Memory B cell (primary cell): Measurements from ENCODE around the gene RAF1.
A peak's percentile ranks its signal among the peaks of the same experiment; 100 is the strongest.

Experiments
- ATAC-seq: fragments of 150-1000 bp; cut with Tn5 transposase; 2 replicates; pipeline ENCODE4 v1.10.0; 2021; ENCODE audit warnings: low read depth, mild to moderate bottlenecking, moderate library complexity
- DNase-seq, 2 donors: peaks; one replicate each; pipeline ENCODE4 v3.0.0; 2022; ENCODE audit warnings: low spot score in 2 of 2
- H3K27ac Mint-ChIP-seq: one replicate; pipeline ENCODE4 v1.8.0; 2022; ENCODE audit warnings: mild to moderate bottlenecking, moderate library complexity, mixed read lengths
- H3K27me3 Mint-ChIP-seq: one replicate; pipeline ENCODE4 v1.8.0; 2022; ENCODE audit warnings: mixed read lengths
- H3K36me3 Mint-ChIP-seq: one replicate; pipeline ENCODE4 v1.8.0; 2022; ENCODE audit warnings: mild to moderate bottlenecking, mixed read lengths
- H3K4me1 Mint-ChIP-seq: one replicate; pipeline ENCODE4 v1.8.0; 2022; ENCODE audit warnings: mixed read lengths
- H3K4me3 Mint-ChIP-seq: one replicate; pipeline ENCODE4 v1.8.0; 2022; ENCODE audit warnings: mild to moderate bottlenecking, moderate library complexity, mixed read lengths
- H3K9me3 Mint-ChIP-seq: one replicate; pipeline ENCODE4 v1.8.0; 2022; ENCODE audit warnings: mixed read lengths

Gene RAF1

DNA sequence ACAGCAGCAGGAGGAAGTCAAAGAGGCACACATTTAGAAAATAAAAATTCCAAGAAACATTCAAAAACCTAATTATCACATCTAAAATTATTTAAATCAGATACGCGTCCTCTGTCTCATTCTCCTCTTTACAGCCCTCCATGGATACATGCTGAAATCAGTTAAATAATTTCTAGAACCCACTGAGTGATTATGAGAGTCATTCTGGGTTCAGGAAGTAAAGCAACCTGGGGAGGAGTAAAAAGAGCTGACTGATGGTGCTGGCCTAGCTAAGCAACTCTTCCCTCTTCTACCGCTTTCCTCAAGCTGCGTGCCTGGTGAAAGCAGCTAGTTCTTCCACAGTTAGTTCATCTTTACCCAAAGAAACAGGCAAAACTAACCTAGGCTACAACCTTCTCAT, 48.7 kb downstream of the RAF1 start:
- Mint-ChIP-seq H3K27me3 (no peaks in the 10 kb centered on the region), H3K4me3 (no peak overlapping the region), H3K36me3 (peaks cover 16% of the 10 kb centered on the region), H3K4me1 (peaks cover 6% of the 10 kb centered on the region), H3K27ac (peak overlapping the region; percentile 82), H3K9me3 (no peaks in the 10 kb centered on the region)
- DNase-seq: no peak
- no peak for ATAC-seq

DNA sequence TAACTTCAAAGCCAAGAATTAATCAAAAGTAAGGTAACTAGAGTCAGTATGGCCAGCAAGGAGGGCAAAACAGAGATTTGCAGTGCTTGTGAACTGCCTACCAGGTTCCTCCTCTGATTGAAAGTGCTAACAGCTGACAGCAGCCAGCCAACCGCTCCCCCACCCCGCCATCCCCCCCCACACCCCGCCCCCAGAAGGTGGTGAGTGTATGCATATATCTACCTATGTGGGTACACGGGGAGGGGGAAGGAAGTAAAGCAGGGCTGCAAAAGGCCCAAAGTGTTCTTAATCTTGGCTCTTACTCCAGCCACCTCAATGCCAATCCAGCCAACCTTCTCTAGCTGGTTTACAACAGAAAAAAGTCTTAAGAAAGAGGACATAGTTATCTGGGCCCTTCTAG, 50.7 kb downstream of the RAF1 start:
- Mint-ChIP-seq H3K4me3 (no peak overlapping the region), H3K4me1 (peaks cover 6% of the 10 kb centered on the region), H3K27me3 (no peaks in the 10 kb centered on the region), H3K27ac (peak overlapping the region; percentile 71), H3K9me3 (no peaks in the 10 kb centered on the region), H3K36me3 (peaks cover 24% of the 10 kb centered on the region)
- ATAC-seq (no peak), DNase-seq (no peak)

DNA sequence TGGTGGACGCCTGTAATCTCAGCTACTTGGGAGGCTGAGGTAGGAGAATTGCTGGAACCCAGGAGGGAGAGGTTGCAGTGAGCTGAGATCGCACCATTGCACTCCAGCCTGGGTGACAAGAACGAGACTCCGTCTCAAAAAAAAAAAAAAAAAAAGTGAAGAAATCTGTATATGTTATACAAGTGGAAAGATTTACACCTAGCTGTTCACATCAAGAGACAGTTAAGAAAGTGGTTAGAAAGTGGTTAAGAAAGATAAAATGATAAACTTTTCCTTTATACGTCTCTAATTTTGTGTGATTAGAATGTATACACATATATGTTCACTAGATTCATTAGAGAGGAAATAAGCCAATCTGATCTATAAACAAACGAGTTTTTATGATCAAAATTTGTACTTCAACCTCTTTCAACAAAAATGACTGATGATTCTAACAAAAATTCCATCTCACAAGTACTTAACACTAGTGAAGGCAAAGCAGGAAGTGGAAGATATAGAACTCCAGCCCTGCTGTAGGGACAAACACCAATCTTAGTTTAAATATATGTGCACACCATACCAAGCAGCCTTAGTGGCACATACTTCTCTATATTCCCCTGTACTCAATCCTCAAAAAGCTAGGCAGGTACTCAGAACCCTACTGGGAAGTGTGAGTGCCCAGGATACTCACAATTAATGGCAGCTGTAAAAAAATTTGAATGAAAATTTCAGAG, 51.2 kb downstream of the RAF1 start:
- Mint-ChIP-seq H3K27ac (no peak overlapping the region), H3K36me3 (peaks cover 23% of the 10 kb centered on the region), H3K4me1 (peaks cover 6% of the 10 kb centered on the region), H3K4me3 (no peak overlapping the region), H3K27me3 (no peaks in the 10 kb centered on the region), H3K9me3 (no peaks in the 10 kb centered on the region)
- DNase-seq (no peak), ATAC-seq (no peak)

DNA sequence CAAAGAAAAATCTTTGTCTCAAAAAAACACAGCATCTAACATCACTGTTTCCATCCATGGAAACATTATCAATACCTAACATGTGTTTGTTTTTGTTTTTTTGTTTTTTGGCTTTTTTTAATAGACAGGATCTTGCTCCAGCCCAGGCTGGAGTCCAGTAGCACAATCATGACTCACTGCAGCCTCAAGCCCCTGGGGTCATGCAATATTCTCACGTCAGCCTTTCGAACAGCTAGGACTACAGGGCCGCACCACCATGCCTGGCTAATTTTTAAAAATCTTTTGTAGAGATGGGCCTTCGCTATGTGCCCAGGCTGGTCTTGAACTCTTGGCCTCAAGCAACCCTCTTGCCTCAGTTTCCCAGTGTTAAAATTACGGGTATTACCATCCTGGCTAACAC, 52.8 kb downstream of the RAF1 start:
- DNase-seq (no peak), ATAC-seq (no peak)
- H3K9me3 Mint-ChIP-seq: no peaks in the 10 kb centered on the region
- no peak overlapping the region for H3K4me3 Mint-ChIP-seq
- H3K27me3 Mint-ChIP-seq: no peaks in the 10 kb centered on the region
- peaks cover 6% of the 10 kb centered on the region for H3K4me1 Mint-ChIP-seq
- peaks cover 20% of the 10 kb centered on the region for H3K36me3 Mint-ChIP-seq
- H3K27ac Mint-ChIP-seq: no peak overlapping the region

DNA sequence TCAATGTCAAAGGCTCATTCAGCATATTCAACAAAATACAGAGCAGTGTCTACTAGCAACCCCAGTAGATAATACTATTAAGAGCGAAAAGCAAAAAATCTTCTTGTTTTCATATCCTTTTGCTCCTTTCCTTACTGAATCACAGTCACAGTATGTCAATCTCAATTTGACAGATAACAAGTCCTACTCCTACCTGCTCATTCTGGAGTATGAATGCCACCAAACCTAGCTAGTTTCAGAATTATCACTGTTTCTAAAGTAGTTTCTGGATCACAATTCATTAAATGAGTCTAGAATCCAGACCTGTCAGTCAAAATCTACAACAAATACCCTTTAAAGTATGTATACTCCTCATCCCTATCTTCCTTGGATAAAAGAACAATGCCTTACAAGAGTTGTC, 55.5 kb downstream of the RAF1 start:
- H3K4me1 Mint-ChIP-seq: peaks cover under 1% of the 10 kb centered on the region
- no peaks in the 10 kb centered on the region for H3K9me3 Mint-ChIP-seq
- ATAC-seq (no peak), DNase-seq (no peak)
- no peak overlapping the region for H3K4me3 Mint-ChIP-seq
- no peak overlapping the region for H3K27ac Mint-ChIP-seq
- no peaks in the 10 kb centered on the region for H3K27me3 Mint-ChIP-seq
- H3K36me3 Mint-ChIP-seq: peaks cover 16% of the 10 kb centered on the region

DNA sequence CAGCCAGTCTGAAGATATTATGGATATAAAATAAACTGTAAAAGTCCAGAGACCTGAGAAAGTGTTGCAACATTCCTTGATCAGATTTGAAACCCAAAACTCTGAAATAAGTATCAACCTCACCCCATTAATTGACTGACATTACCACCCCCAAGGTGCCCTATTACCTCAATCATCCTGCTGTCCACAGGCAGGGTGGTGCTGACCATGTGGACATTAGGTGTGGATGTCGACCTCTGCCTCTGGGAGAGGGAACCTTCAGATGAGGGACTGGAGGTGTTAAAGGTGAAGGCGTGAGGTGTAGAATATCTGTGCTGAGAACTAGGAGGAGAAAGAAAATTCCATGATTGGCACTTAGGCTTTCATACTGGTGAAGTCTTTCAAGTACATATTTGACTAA, 59.9 kb downstream of the RAF1 start:
- H3K4me1 Mint-ChIP-seq: no peaks in the 10 kb centered on the region
- no peak overlapping the region for H3K4me3 Mint-ChIP-seq
- no peak overlapping the region for H3K27ac Mint-ChIP-seq
- DNase-seq (no peak), ATAC-seq (no peak)
- no peaks in the 10 kb centered on the region for H3K9me3 Mint-ChIP-seq
- H3K27me3 Mint-ChIP-seq: no peaks in the 10 kb centered on the region
- peaks cover 23% of the 10 kb centered on the region for H3K36me3 Mint-ChIP-seq

DNA sequence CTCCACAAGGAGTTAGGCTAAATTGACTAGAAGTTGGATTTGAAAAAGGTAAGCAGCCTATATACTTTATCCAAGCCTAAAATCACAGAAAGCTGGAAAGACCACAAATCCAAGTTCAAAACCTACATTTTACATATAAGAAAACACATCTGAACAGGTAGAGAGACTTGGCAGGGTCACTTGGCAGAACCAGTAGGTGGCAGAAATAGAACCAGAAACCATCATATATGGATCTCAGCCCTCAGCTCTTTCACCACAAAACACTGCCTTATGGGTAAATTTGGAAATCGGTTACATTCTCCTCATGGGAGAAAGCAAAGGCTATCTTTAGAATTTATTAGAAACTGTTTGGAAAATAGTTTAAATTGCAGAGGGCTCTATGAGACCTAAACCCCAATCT, 62.8 kb downstream of the RAF1 start:
- ATAC-seq: no peak
- no peak overlapping the region for H3K4me3 Mint-ChIP-seq
- H3K36me3 Mint-ChIP-seq: peaks cover 25% of the 10 kb centered on the region
- DNase-seq: no peak
- H3K27ac Mint-ChIP-seq: no peak overlapping the region
- H3K27me3 Mint-ChIP-seq: no peaks in the 10 kb centered on the region
- no peaks in the 10 kb centered on the region for H3K4me1 Mint-ChIP-seq
- no peaks in the 10 kb centered on the region for H3K9me3 Mint-ChIP-seq

DNA sequence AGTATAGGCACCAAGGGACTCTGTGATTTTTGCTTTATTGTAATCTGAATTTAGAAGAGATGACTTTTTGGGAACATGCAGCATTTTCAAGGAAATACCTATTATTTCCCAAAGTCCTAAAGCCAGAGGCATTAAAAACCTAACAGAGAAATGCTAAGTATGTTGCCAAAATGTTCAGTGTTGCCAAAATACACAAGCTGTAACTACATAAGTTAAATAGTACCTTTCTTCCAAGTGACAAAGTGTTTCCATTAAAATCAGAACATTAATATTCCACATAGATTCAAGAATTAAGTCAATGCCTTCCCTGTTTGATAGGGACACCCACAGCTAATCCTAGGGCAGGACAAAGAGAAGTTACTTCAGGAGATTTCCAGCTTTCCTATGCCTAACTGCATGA, 65.0 kb downstream of the RAF1 start:
- DNase-seq: no peak
- Mint-ChIP-seq H3K4me3 (no peak overlapping the region), H3K36me3 (peaks cover 36% of the 10 kb centered on the region), H3K27ac (no peak overlapping the region), H3K9me3 (no peaks in the 10 kb centered on the region), H3K4me1 (no peaks in the 10 kb centered on the region), H3K27me3 (no peaks in the 10 kb centered on the region)
- no peak for ATAC-seq

DNA sequence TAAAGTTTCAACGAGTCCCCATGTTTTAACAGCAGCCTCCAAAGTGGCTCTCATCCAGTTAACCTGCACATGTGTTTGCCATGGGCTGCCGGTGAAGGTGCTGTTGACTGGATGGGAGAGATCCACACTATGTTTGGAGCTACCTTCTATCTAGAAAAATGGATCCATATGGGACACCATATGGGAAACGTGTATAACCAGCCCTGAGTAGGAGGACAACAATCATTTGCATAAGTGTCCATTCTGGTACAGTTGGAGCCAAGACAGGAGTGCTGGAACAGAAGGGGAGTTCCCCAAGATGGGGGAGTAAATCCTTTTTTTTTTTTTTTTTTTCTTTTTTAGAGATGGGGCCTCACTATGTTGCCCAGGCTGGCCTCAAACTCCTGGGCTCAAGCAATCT, 70.4 kb downstream of the RAF1 start:
- H3K27ac Mint-ChIP-seq: peak overlapping the region; percentile 82
- no peak overlapping the region for H3K4me3 Mint-ChIP-seq
- ATAC-seq (no peak), DNase-seq (no peak)
- H3K9me3 Mint-ChIP-seq: no peaks in the 10 kb centered on the region
- H3K4me1 Mint-ChIP-seq: peaks cover 10% of the 10 kb centered on the region
- H3K36me3 Mint-ChIP-seq: peaks cover 40% of the 10 kb centered on the region
- no peaks in the 10 kb centered on the region for H3K27me3 Mint-ChIP-seq

DNA sequence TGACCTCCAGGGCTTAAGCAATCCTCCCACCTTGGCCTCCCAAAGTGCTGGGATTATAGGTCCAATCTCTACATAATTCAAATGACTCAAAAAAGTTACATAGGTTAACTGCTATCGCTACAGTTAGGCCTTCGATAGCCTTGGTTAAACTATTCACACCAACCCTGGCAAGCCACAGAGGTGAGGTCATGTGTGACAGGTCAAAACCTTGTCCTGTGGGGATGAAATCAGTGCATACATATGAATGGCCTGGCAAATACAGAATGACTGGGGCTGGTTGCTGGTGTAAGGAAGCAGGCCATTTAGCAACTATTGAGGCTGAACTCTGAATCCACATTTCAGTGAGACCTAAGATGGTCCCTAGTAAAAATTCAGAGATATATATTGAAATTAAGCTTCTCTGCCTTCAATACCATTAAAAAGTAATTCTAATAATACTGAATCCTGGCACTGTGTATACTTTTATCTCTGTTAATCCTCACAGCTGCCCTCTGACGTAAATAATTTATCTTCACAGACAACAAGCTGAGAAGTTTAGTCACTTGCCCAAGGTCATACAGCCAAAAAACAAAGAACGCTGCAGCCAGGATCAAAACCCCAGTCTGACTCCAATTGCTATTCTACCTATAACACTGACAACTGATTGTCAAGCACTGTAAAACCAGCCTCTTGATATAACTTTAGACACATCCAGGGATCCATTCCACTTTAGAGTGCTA, 71.8 kb downstream of the RAF1 start:
- ATAC-seq (no peak), DNase-seq (no peak)
- Mint-ChIP-seq H3K9me3 (no peaks in the 10 kb centered on the region), H3K27me3 (no peaks in the 10 kb centered on the region), H3K36me3 (peaks cover 36% of the 10 kb centered on the region), H3K4me1 (peaks cover 10% of the 10 kb centered on the region), H3K4me3 (no peak overlapping the region), H3K27ac (peak overlapping the region; percentile 50)

DNA sequence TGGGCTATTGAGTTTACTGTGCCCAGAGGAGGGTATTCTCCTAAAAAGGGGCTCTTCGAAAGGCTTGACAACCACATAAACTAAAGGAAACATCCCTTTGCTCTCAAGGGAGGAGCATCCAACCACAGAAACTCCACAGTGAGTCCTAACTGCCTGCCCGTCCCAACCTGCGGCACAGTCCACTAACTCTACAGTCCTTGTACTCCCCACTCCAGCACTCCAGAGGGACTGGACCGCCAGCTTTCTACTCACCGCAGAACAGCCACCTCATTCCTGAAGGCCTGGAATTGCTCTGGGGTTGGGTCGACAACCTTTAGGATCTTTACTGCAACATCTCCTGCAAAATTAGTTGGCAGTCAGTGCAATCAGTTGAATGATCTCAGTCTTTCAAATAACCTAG, 72.5 kb downstream of the RAF1 start:
- Mint-ChIP-seq H3K27ac (peak overlapping the region; percentile 50), H3K4me3 (no peak overlapping the region), H3K27me3 (no peaks in the 10 kb centered on the region), H3K4me1 (peaks cover 10% of the 10 kb centered on the region), H3K36me3 (peaks cover 34% of the 10 kb centered on the region), H3K9me3 (no peaks in the 10 kb centered on the region)
- DNase-seq (no peak), ATAC-seq (no peak)

DNA sequence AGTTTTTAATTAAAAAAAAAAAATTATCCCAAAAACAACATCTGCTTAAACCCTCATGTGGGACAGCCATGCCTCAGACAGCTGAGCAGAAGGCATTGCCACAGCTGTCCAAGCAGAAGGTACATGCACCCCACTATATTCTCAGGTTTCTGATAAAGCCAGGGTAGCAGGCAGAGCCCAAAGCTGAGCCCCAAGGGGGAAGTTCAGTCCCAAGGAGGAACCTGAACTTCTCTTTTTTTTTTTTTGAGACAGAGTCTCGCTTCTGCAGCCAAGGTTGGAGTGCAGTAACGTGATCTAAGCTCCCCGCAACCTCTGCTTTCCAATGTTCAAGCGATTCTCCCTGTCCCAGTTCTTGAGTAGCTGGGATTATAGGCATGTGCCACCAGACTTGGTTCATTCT, 73.8 kb downstream of the RAF1 start:
- no peak overlapping the region for H3K4me3 Mint-ChIP-seq

DNA sequence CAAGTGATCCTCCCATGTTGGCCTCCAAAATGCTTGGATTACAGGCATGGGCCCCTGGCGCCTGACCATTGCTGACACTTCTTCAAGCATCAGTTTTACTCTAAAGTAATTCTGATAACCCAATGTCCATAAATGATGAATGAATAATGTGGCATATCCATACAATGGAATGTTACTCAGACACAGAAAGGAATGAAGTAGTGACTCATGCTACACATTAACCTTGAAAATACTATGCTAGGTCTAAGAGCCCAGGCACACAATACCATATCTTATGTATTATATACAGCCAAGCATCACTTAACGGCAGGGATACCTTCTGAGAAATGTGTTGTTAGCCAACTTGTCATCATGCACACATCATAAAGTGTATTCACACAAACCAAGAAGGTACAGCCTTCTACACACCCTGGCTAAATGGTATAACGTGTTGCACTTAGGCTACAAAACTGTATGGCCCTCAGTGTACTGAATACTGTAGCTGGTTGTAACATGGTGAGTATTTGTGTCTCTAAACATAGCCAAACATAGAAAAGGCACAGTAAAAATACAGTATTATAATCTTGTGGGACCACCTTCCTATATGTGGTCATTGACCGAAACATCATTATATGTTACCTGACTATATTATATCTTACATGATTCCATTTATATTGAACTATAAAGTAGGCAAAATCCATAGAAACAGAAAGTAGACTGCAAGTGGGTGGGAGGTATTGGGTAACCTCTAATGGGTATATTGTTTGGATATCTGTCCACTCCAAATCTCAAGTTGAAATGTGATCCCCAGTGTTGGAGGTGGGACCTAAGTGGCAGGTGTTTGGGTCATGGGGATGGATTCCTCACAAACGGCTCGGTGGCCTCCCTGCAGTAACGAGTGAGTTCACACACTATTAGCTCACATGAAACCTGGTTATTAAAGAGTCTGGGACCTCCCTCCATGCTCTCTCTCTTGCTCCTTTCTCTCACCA, 75.6 kb downstream of the RAF1 start:
- Mint-ChIP-seq H3K4me1 (peaks cover 10% of the 10 kb centered on the region), H3K4me3 (no peak overlapping the region), H3K27ac (peak overlapping the region; percentile 67), H3K27me3 (no peaks in the 10 kb centered on the region), H3K9me3 (no peaks in the 10 kb centered on the region), H3K36me3 (peaks cover 27% of the 10 kb centered on the region)
- ATAC-seq (no peak), DNase-seq (no peak)

More for the DNA sequence above, 73.8 kb downstream of the RAF1 start:
- peak; percentile 97 for ATAC-seq
- Mint-ChIP-seq H3K36me3 (peaks cover 28% of the 10 kb centered on the region), H3K4me1 (peaks cover 10% of the 10 kb centered on the region), H3K27ac (no peak overlapping the region), H3K9me3 (no peaks in the 10 kb centered on the region), H3K27me3 (no peaks in the 10 kb centered on the region)
- peak in 1 of 2 donors; percentile 12 for DNase-seq

DNA sequence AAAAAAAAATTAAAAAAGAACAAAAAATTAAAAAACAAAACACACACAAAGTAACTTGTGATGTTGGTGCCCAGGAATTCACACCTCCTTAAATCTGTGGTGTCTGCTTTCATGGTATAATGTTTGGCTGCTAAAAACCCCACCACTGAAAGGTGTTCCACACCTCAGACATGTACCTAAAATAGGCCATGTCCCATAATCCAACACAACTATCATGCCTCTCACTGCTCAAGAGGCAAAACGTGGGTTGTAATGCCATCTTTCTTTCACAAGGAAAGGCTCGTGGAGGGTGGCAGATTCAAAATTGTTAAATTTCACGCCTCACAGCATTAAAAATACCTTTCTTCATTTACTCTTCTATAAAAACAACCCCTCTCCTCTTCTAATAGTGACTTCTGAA, 77.5 kb downstream of the RAF1 start:
- H3K9me3 Mint-ChIP-seq: no peaks in the 10 kb centered on the region
- H3K27ac Mint-ChIP-seq: peak overlapping the region; percentile 83
- no peaks in the 10 kb centered on the region for H3K27me3 Mint-ChIP-seq
- no peak for DNase-seq
- H3K4me3 Mint-ChIP-seq: no peak overlapping the region
- ATAC-seq: no peak
- peaks cover 8% of the 10 kb centered on the region for H3K4me1 Mint-ChIP-seq
- H3K36me3 Mint-ChIP-seq: peaks cover 25% of the 10 kb centered on the region
